IMR-90 (cell line): ENCODE data around the gene NADK. TPM values are rescaled to one million over a fixed set of nuclear protein-coding genes. Genes with fewer than 3 reads are reported as not detected.

Source experiments
- ATAC-seq: fragments of 200-7000 bp; cut with Tn5 transposase; 2 replicates; pipeline ENCODE4 v1.9.1; 2020; ENCODE audit warnings: low read depth, mild to moderate bottlenecking, moderate library complexity
- BruUV-seq: library from RNA; stranded (reverse); fragments of 400-500 nt; replicated peaks from 2 replicates; lab custom pipeline; 2021; lab: Mats Ljungman, UMichigan
- CTCF ChIA-PET: fragments of 300-600 bp; formaldehyde crosslinking; extraction: SDS; loops from one replicate; lab custom pipeline; 2021; ENCODE audit warnings: antibody characterized with exemption; lab: Yijun Ruan, JAX
- POLR2A ChIA-PET: fragments of 300-600 bp; sonication (Branson Sonifier 250); formaldehyde crosslinking; loops from one replicate; lab custom pipeline; 2022; ENCODE audit warnings: antibody characterized with exemption; ENCODE audit not compliant: unreplicated experiment; lab: Charles Lee
- DNase-seq: peaks from one replicate; pipeline ENCODE4 v3.0.0; 2013
- H2AFZ ChIP-seq: replicated peaks from 2 replicates; pipeline ENCODE3; 2013; ENCODE audit warnings: low read length, mild to moderate bottlenecking; ENCODE audit not compliant: poor library complexity
- H2AK5ac ChIP-seq: 2 replicates; pipeline ENCODE4 v1.6.1; 2013; ENCODE audit warnings: low read depth, low read length, inconsistent platforms
- H2AK9ac ChIP-seq: replicated peaks from 2 replicates; pipeline ENCODE3; 2013; ENCODE audit warnings: mild to moderate bottlenecking, low read depth, low read length, moderate library complexity; ENCODE audit not compliant: poor library complexity
- H2BK120ac ChIP-seq: 2 replicates; pipeline ENCODE4 v1.6.1; 2013; ENCODE audit warnings: low read depth, low read length, inconsistent platforms
- H2BK15ac ChIP-seq: 3 replicates; pipeline ENCODE4 v1.6.1; 2013; ENCODE audit warnings: low read depth, low read length, inconsistent platforms
- H2BK20ac ChIP-seq: 2 replicates; pipeline ENCODE4 v1.6.1; 2013; ENCODE audit warnings: low read depth, mild to moderate bottlenecking, inconsistent platforms, low read length, moderate library complexity
- H2BK5ac ChIP-seq: 2 replicates; pipeline ENCODE4 v1.6.1; 2013; ENCODE audit warnings: mild to moderate bottlenecking, low read depth, low read length, inconsistent platforms; ENCODE audit not compliant: poor library complexity, severe bottlenecking
- H3K14ac ChIP-seq: replicated peaks from 2 replicates; pipeline ENCODE4 v1.6.1; 2013; ENCODE audit warnings: low read depth, low read length, inconsistent platforms
- H3K18ac ChIP-seq: 2 replicates; pipeline ENCODE4 v1.6.1; 2013; ENCODE audit warnings: low read depth, low read length, control low read depth
- H3K23ac ChIP-seq: 2 replicates; pipeline ENCODE4 v1.6.1; 2013; ENCODE audit warnings: low read depth, low read length, inconsistent platforms
- H3K27ac ChIP-seq: 2 replicates; pipeline ENCODE4 v1.5.1; 2013; ENCODE audit warnings: mild to moderate bottlenecking, control low read depth, low read length; ENCODE audit not compliant: insufficient read depth
- H3K27me3 ChIP-seq: 2 replicates; pipeline ENCODE4 v1.6.1; 2013; ENCODE audit warnings: low read length; ENCODE audit not compliant: control insufficient read depth, insufficient read depth
- H3K36me3 ChIP-seq: 2 replicates; pipeline ENCODE4 v1.6.1; 2013; ENCODE audit warnings: low read length, mixed read lengths; ENCODE audit not compliant: control insufficient read depth, insufficient read depth
- H3K4ac ChIP-seq: 2 replicates; pipeline ENCODE4 v1.6.1; 2013; ENCODE audit warnings: low read depth, low read length, inconsistent platforms
- H3K4me1 ChIP-seq: 2 replicates; pipeline ENCODE4 v1.6.1; 2013; ENCODE audit warnings: low read length, mixed read lengths; ENCODE audit not compliant: control insufficient read depth, insufficient read depth
- H3K4me2 ChIP-seq: 2 replicates; pipeline ENCODE4 v1.6.1; 2013; ENCODE audit warnings: low read depth, mild to moderate bottlenecking, control low read depth, low read length, moderate library complexity
- H3K4me3 ChIP-seq: 2 replicates; pipeline ENCODE4 v1.5.1; 2013; ENCODE audit warnings: low read depth, mild to moderate bottlenecking, control low read depth, low read length, moderate library complexity; ENCODE audit not compliant: insufficient read depth
- H3K56ac ChIP-seq: 2 replicates; pipeline ENCODE4 v1.6.1; 2013; ENCODE audit warnings: low read length, inconsistent platforms; ENCODE audit not compliant: insufficient read depth; ENCODE audit errors: extremely low read depth
- H3K79me1 ChIP-seq, 2 experiments: 2 replicates each; pipeline ENCODE4 v1.6.1; 2013; ENCODE audit warnings: low read length in 2 of 2, inconsistent platforms in 1 of 2, low read depth in 1 of 2
- H3K9ac ChIP-seq: 2 replicates; pipeline ENCODE4 v1.6.1; 2013; ENCODE audit warnings: low read depth, low read length, control low read depth
- H3K9me1 ChIP-seq: 2 replicates; pipeline ENCODE4 v1.6.1; 2013; ENCODE audit warnings: low read length, inconsistent platforms; ENCODE audit not compliant: insufficient read depth
- H3K9me3 ChIP-seq: 2 replicates; pipeline ENCODE4 v1.6.1; 2013; ENCODE audit warnings: low read length; ENCODE audit not compliant: control insufficient read depth, insufficient read depth
- H4K20me1 ChIP-seq: 2 replicates; pipeline ENCODE4 v1.6.1; 2013; ENCODE audit warnings: low read length, inconsistent platforms; ENCODE audit not compliant: insufficient read depth
- H4K5ac ChIP-seq: 2 replicates; pipeline ENCODE4 v1.6.1; 2013; ENCODE audit warnings: mild to moderate bottlenecking, low read depth, low read length, control low read depth
- H4K8ac ChIP-seq, 2 experiments: 2 replicates each; pipeline ENCODE4 v1.6.1; 2013; ENCODE audit warnings: low read depth in 2 of 2, low read length in 2 of 2, control low read depth in 1 of 2, inconsistent platforms in 1 of 2
- H4K91ac ChIP-seq: 2 replicates; pipeline ENCODE4 v1.6.1; 2013; ENCODE audit warnings: low read depth, low read length, inconsistent platforms; ENCODE audit not compliant: insufficient read depth
- BHLHE40 ChIP-seq: fragments of 150-350 bp; IDR thresholded peaks from 2 replicates; pipeline ENCODE4 v1.6.1; 2016; ENCODE audit warnings: mild to moderate bottlenecking, low read depth, low read length
- CEBPB ChIP-seq: IDR thresholded peaks from 2 replicates; pipeline ENCODE4 v1.6.1; 2012; ENCODE audit warnings: low read depth, low read length, improper control_type of control experiment
- CTCF ChIP-seq: conservative IDR thresholded peaks from 2 replicates; pipeline ENCODE4 v1.5.1; 2012; ENCODE audit warnings: mild to moderate bottlenecking, low read depth, low read length, improper control_type of control experiment
- ELK1 ChIP-seq: fragments of 150-350 bp; IDR thresholded peaks from 2 replicates; pipeline ENCODE4 v1.6.1; 2016; ENCODE audit warnings: low read depth, mild to moderate bottlenecking, low read length, moderate library complexity, borderline replicate concordance
- FOS ChIP-seq: fragments of 150-350 bp; IDR thresholded peaks from 2 replicates; pipeline ENCODE4 v1.6.1; 2016; ENCODE audit warnings: low read depth, low read length
- MAFK ChIP-seq: IDR thresholded peaks from 2 replicates; pipeline ENCODE4 v1.6.1; 2012; ENCODE audit warnings: low read depth, low read length, improper control_type of control experiment
- MXI1 ChIP-seq: IDR thresholded peaks from 2 replicates; pipeline ENCODE4 v1.6.1; 2012; ENCODE audit warnings: low read depth, mild to moderate bottlenecking, low read length, moderate library complexity, borderline replicate concordance
- NFE2L2 ChIP-seq: fragments of 150-350 bp; IDR thresholded peaks from 2 replicates; pipeline ENCODE4 v1.6.1; 2016; ENCODE audit warnings: low read depth, mild to moderate bottlenecking, low read length
- RAD21 ChIP-seq: IDR thresholded peaks from 2 replicates; pipeline ENCODE4 v1.6.1; 2012; ENCODE audit warnings: low read length, improper control_type of control experiment
- RFX5 ChIP-seq: IDR thresholded peaks from 2 replicates; pipeline ENCODE4 v1.8.0; 2012; ENCODE audit warnings: low read depth, mild to moderate bottlenecking, low read length, moderate library complexity
- SMC3 ChIP-seq: fragments of 150-350 bp; IDR thresholded peaks from 2 replicates; pipeline ENCODE4 v1.6.1; 2016; ENCODE audit warnings: low read depth, mild to moderate bottlenecking, antibody characterized with exemption, low read length, moderate library complexity
- WGBS, 2 experiments: methylation state at CpG; one replicate each; pipeline versions ENCODE4 v1.1.5 to v1.1.7; 2013; ENCODE audit warnings: missing lambda C conversion rate in 2 of 2; ENCODE audit not compliant: insufficient read length in 1 of 2; ENCODE audit errors: extremely low coverage in 2 of 2; 5-methylcytosine and 5-hydroxymethylcytosine counted together
- dilution Hi-C: fragments of 300-500 bp; cut with HindIII; formaldehyde crosslinking; loops from one replicate; pipeline ENCODE4 v1.14.3; 2018; ENCODE audit warnings: low sequenced_read_pairs; ENCODE audit not compliant: unreplicated experiment
- in situ Hi-C: fragments of 300-500 bp; cut with MboI; formaldehyde crosslinking; loops from 3 replicates; pipeline ENCODE4 v1.14.3; 2019; ENCODE audit warnings: low sequenced_read_pairs, inconsistent platforms, mixed read lengths
- intact Hi-C: fragments of 100-400 bp; cut with micrococcal nuclease; formaldehyde crosslinking; loops from 2 replicates; pipeline ENCODE4 v1.10.0; 2022
- polyA plus RNA-seq, 3 experiments: library from polyadenylated mRNA; depleted of rRNA; stranded (reverse); fragments of >200 nt; gene quantifications; 2 replicates each; pipeline ENCODE4 v1.2.3, GENCODE V29; 2012; ENCODE audit warnings: low replicate concordance in 1 of 3
- total RNA-seq: library from RNA; depleted of rRNA; stranded (reverse); fragments of >200 nt; gene quantifications from 2 replicates; pipeline ENCODE4 v1.2.3, GENCODE V29; 2012

Gene NADK
- total and polyA plus RNA-seq, 2 of the 4 experiments (the other 2 are of a cell fraction) = 12.5 to 56.1 TPM

GRCh38 chr1:1754051-1754815 is 24.0 kb downstream of the NADK start:
- POLR2A ChIA-PET = interaction anchor here (0.7 kb wide), 1 partner anchor 823 kb away, joined by 8 read pairs; no protein-coding TSS in a partner anchor
- no peak overlapping the region for H3K4me3 ChIP-seq
- H4K20me1 ChIP-seq = peaks cover 12% of the 10 kb centered on the region; the same call in 1 of the 2 replicates
- ATAC-seq = no peak
- no TSS peak for BruUV-seq
- H4K91ac ChIP-seq = no peak overlapping the region
- 98% methylated on average over 34 of the region's 49 CpGs; no CpG with 5 or more reads in 1 of the 2 experiments for WGBS, 2 experiments
- intact Hi-C loops = no loop called here
- CTCF ChIA-PET = no interaction called here
- no peak overlapping the region for H2BK120ac ChIP-seq
- H2AFZ ChIP-seq = no peak overlapping the region
- peak overlapping the region; percentile 55 for H2AK9ac ChIP-seq
- no peak for DNase-seq
- no peak overlapping the region for H2BK20ac ChIP-seq
- no peak overlapping the region for H4K5ac ChIP-seq
- H3K4ac ChIP-seq = no peak overlapping the region
- H3K23ac ChIP-seq = no peak overlapping the region
- H3K4me2 ChIP-seq = no peak overlapping the region
- H3K4me1 ChIP-seq = no peaks in the 10 kb centered on the region
- TF ChIP-seq CTCF (no peak), MAFK (no peak), ELK1 (no peak), RFX5 (no peak), RAD21 (no peak), BHLHE40 (no peak), SMC3 (no peak), MXI1 (no peak), FOS (no peak), NFE2L2 (no peak), CEBPB (no peak)
- no peak overlapping the region for H3K56ac ChIP-seq
- peaks cover 44% of the 10 kb centered on the region for H3K36me3 ChIP-seq
- H3K9ac ChIP-seq = no peak overlapping the region
- no peaks in the 10 kb centered on the region for H3K9me3 ChIP-seq
- no peak overlapping the region for H2BK5ac ChIP-seq
- H3K9me1 ChIP-seq = no peaks in the 10 kb centered on the region; the same call in 1 of the 2 replicates
- no peak overlapping the region for H2AK5ac ChIP-seq
- in situ Hi-C loops = no loop called here
- H3K27ac ChIP-seq = no peak overlapping the region
- H3K27me3 ChIP-seq = no peaks in the 10 kb centered on the region
- no peak overlapping the region for H3K18ac ChIP-seq
- no peak overlapping the region for H4K8ac ChIP-seq
- no peak overlapping the region for H2BK15ac ChIP-seq
- no peak overlapping the region for H3K14ac ChIP-seq
- dilution Hi-C loops = no loop called here
- H3K79me1 ChIP-seq = peaks cover 5 to 11% of the 10 kb centered on the region in 2 experiments; a peak in 2 of 4 replicates
